ENCODE results near the gene NFAT5.
"Not testable (repeated sequence)": the region's sequence is repeated elsewhere in the genome, so short reads cannot be mapped to it uniquely, and the experiment has no call there.

The NFAT5 gene

GRCh38 chr16:69637206-69637865 lies 71.6 kb downstream of the NFAT5 start:
- not testable (repeated sequence) for DNase-seq (ENCODE audit: low spot score)

- not testable (repeated sequence) for DNase-seq (ENCODE audit: low spot score)
Measured at GRCh38 chr16:69643997-69644396, 78.2 kb downstream of the NFAT5 start.

GRCh38 chr16:69644790-69645189 lies 79.0 kb downstream of the NFAT5 start:
- DNase-seq (ENCODE audit: low spot score): no peak

DNA sequence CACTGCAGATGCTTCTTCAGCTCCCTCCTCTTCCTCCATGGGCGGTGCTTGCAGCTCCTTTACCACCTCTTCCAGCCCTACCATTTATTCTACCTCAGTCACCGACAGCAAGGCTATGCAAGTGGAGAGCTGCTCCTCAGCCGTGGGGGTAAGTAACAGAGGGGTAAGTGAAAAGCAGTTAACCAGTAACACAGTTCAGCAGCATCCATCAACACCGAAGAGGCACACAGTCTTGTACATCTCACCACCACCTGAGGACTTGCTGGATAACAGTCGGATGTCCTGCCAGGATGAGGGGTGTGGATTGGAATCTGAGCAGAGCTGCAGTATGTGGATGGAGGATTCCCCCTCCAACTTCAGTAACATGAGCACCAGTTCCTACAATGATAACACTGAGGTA lies 81.3 kb downstream of the NFAT5 start:
- no peak for DNase-seq (ENCODE audit: low spot score)

GRCh38 chr16:69651217-69651616 lies 85.5 kb downstream of the NFAT5 start:
- DNase-seq (ENCODE audit: low spot score): no peak

- DNase-seq (ENCODE audit: low spot score): no peak
Measured at GRCh38 chr16:69654280-69654931, 88.6 kb downstream of the NFAT5 start.

- no peak for DNase-seq (ENCODE audit: low spot score)
Measured at GRCh38 chr16:69660166-69660565, 94.4 kb downstream of the NFAT5 start.

- no peak for DNase-seq (ENCODE audit: low spot score)
Measured at GRCh38 chr16:69662901-69663300, 97.1 kb downstream of the NFAT5 start.

DNA sequence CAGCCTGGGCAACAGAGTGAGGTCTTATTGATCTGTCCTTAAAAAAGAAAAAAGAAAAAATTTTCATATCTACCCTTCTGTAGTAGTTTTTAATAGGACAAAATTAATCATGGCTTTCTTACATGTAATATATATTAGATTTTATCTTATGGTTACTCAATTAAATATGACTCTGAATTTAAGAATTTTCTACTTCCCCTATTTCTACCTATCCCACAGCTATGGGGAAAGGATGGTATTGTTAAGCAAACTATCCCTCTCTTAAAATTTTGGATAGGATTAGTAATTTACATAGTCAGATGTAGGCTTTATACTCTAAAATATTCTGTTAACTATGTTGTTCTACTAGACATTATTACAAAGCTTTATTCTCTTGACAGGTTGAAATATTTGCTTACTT lies 98.1 kb downstream of the NFAT5 start:
- DNase-seq (ENCODE audit: low spot score): no peak

DNA sequence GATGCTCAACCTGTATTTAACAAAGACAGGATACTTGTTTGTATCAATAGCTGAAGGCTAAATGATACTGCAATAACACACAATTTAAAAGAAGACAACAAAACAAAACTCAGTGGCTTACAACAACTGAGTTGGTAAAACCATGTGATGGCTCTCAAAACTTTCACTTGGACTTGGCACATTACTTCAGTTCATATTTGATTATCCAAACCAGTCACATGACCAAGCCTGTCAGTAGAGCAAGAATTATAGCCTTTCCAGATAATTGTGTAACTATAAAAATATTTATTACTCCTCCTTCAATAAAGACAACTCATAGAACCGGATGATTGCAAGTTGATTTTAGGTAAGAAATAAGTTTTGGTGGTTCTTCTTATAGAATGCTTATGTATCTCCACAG lies 103.8 kb downstream of the NFAT5 start:
- DNase-seq (ENCODE audit: low spot score): no peak

GRCh38 chr16:69672315-69672997 lies 106.7 kb downstream of the NFAT5 start:
- DNase-seq (ENCODE audit: low spot score): no peak

DNA sequence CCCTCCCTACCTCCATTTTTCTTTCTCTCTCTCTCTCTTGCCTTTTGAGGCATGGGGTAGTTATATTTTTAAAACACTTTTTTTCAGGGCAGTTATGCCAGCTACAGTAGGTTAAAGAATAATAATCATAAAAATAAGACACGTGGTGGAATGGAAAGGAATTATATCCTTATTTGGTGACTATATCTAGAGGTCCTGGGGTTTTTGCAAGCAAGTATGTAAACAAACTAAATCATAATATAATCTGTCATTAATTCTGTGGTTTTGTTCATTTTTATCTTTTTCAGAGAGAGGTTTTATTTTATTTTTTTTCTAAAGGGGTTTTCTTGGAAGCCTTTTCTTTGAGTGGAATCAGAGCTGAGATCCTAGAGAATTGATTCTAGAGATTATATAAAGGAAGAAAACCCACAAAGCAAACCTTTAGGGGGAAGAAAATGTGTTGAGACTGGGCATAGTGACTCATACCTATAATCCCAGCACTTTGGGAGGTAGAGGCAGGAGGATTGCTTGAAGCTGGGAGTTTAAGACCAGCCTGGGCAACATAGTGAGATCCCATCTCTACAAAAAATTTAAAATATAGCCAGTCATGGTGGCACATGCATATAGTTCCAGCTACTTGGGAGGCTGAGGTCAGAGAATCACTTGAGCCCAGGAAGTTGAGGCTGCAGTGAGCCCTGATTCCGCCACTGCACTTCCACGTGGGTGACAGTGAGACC lies 107.4 kb downstream of the NFAT5 start:
- DNase-seq (ENCODE audit: low spot score): no peak

GRCh38 chr16:69680358-69680757 lies 114.6 kb downstream of the NFAT5 start:
- DNase-seq (ENCODE audit: low spot score): no peak

DNA sequence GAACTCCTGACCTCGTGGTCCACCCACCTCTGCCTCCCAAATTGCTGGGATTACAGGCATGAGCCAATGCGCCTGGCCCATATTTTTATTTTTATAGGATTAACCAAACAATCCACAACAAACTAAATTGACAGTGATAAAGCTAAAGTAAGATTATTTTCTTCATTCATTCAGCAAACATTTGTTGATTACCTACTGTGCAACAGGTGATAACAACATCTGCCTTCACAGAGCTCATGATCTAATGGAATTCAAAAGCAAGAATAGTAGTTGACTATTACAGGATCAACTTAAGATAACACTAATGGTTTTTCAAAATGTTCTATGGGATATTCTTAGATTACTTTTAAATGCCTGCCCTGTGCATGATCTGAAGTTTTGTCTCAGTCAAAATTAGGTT lies 122.8 kb downstream of the NFAT5 start:
- no peak for DNase-seq (ENCODE audit: low spot score)

GRCh38 chr16:69691980-69692911 lies 126.5 kb downstream of the NFAT5 start:
- DNase-seq (ENCODE audit: low spot score): no peak

DNA sequence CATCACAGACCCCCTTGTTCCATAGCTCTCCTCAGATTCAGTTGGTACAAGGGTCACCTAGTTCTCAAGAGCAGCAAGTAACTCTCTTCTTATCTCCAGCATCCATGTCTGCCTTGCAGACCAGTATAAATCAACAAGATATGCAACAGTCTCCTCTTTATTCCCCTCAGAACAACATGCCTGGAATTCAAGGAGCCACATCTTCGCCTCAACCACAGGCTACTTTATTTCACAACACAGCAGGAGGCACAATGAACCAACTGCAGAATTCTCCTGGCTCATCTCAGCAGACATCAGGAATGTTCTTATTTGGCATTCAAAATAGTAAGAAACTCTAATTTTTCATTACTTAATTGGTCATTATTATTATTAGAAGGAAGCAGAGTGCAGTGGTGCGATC lies 128.2 kb downstream of the NFAT5 start:
- no peak for DNase-seq (ENCODE audit: low spot score)

- no peak for DNase-seq (ENCODE audit: low spot score)
Measured at GRCh38 chr16:69698404-69698803, 132.6 kb downstream of the NFAT5 start.

DNA sequence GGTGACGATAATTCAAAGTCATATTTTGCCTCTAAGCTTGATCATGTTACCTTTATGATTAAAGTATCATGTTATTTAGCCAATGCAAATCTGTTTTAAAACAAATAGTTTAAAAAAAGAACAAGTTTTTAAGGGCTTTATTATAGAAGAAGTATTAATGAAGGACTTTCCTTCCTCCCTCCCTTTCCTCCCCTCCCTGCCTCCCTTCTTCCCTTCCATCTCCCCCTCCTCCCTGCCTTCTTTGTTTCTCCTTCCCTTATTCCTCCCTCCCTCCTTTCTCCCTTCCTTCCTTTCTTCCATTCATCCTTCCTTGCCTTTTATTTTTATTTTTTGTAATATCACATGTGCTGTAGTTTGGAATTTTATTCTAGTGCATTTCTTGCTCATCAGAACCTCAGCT lies 134.1 kb downstream of the NFAT5 start:
- DNase-seq (ENCODE audit: low spot score): no peak

GRCh38 chr16:69701452-69701851 lies 135.7 kb downstream of the NFAT5 start:
- DNase-seq (ENCODE audit: low spot score): no peak

- DNase-seq (ENCODE audit: low spot score): no peak
Measured at GRCh38 chr16:69701866-69702265, 136.1 kb downstream of the NFAT5 start.

DNA sequence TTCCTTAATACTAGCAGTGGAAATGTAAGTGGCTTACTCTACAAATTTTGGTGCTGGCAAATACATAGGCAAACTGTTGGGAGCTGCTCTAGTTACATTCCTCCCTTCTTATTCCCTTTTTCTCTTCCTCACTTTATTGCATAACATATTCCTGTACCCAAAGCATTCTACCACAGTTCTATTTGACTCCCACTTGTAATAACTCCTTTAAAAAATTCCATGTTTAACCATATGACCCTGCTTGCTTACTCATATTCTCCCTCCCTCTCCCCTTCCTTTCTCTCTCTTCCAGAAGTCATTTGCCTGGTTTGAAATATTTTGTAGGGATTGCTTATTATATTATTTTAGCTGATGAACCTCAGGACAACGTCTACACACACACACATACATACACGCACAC lies 137.9 kb downstream of the NFAT5 start:
- no peak for DNase-seq (ENCODE audit: low spot score)
